ENCODE results near the gene KRT6A.

Gene KRT6A

GRCh38 chr12:52439420-52439819 is 53.6 kb downstream of the KRT6A start:
- Histone ChIP-seq H3K4me2 (ENCODE audit: low read length, poor library complexity, severe bottlenecking) (no peak overlapping the region), H2AFZ (ENCODE audit: low read depth, low read length) (no peak overlapping the region), H2BK5ac (ENCODE audit: low read depth, low read length, poor library complexity, severe bottlenecking) (no peak overlapping the region), H3K36me3 (ENCODE audit: control insufficient read depth in 1 of 2, insufficient read depth in 2 of 2, low read depth in 1 of 2, low read length in 2 of 2) (no peaks in the 10 kb centered on the region), H4K8ac (ENCODE audit: low read length) (no peak overlapping the region), H3K27ac (ENCODE audit: low read length, poor library complexity, severe bottlenecking) (no peak overlapping the region), H3K9me3 (ENCODE audit: control insufficient read depth, low read length) (no peaks in the 10 kb centered on the region), H2BK12ac (ENCODE audit: low read length in 2 of 2) (no peak overlapping the region), H3K27me3 (ENCODE audit: control insufficient read depth in 1 of 2, insufficient read depth in 1 of 2, low read length in 2 of 2) (peaks cover 14 to 27% of the 10 kb centered on the region in 2 experiments), H3K4ac (ENCODE audit: low read depth in 1 of 2, low read length in 2 of 2) (no peak overlapping the region), H2BK15ac (ENCODE audit: low read depth, poor library complexity, severe bottlenecking) (no peak overlapping the region), H2AK5ac (ENCODE audit: low read length, severe bottlenecking) (no peak overlapping the region), H3K18ac (ENCODE audit: low read depth in 1 of 2, low read length in 2 of 2) (no peak overlapping the region), H3K4me3 (ENCODE audit: insufficient read depth in 1 of 2, low read depth in 1 of 2, low read length in 2 of 2) (no peak overlapping the region), H2BK120ac (ENCODE audit: low read depth, low read length) (no peak overlapping the region), H4K91ac (ENCODE audit: low read length) (no peak overlapping the region), H3K23ac (ENCODE audit: low read length in 2 of 2) (no peak overlapping the region), H3K14ac (ENCODE audit: low read length in 2 of 2) (no peak overlapping the region), H3K9ac (ENCODE audit: low read length) (no peak overlapping the region), H3K4me1 (ENCODE audit: control insufficient read depth, insufficient read depth, low read depth, low read length) (no peaks in the 10 kb centered on the region), H3K79me1 (replicated peaks; ENCODE audit: low read length, poor library complexity, severe bottlenecking) (no peaks in the 10 kb centered on the region)
- WGBS, result 70% methylated on average over 8 of the region's 8 CpGs
- no peak for DNase-seq

- Histone ChIP-seq H3K9me3 (ENCODE audit: control insufficient read depth, low read length) (no peaks in the 10 kb centered on the region), H2BK120ac (ENCODE audit: low read depth, low read length) (no peak overlapping the region), H4K91ac (ENCODE audit: low read length) (no peak overlapping the region), H2AK5ac (ENCODE audit: low read length, severe bottlenecking) (no peak overlapping the region), H4K8ac (ENCODE audit: low read length) (no peak overlapping the region), H2BK5ac (ENCODE audit: low read depth, low read length, poor library complexity, severe bottlenecking) (no peak overlapping the region), H3K4me1 (ENCODE audit: control insufficient read depth, insufficient read depth, low read depth, low read length) (no peaks in the 10 kb centered on the region), H2BK12ac (ENCODE audit: low read length in 2 of 2) (no peak overlapping the region), H3K27ac (ENCODE audit: low read length, poor library complexity, severe bottlenecking) (no peak overlapping the region), H3K4me2 (ENCODE audit: low read length, poor library complexity, severe bottlenecking) (no peak overlapping the region), H3K14ac (ENCODE audit: low read length in 2 of 2) (no peak overlapping the region), H3K4me3 (ENCODE audit: insufficient read depth in 1 of 2, low read depth in 1 of 2, low read length in 2 of 2) (peak overlapping the region in 1 of 2 experiments; percentile 5), H3K23ac (ENCODE audit: low read length in 2 of 2) (no peak overlapping the region), H3K9ac (ENCODE audit: low read length) (no peak overlapping the region), H3K36me3 (ENCODE audit: control insufficient read depth in 1 of 2, insufficient read depth in 2 of 2, low read depth in 1 of 2, low read length in 2 of 2) (no peaks in the 10 kb centered on the region), H3K18ac (ENCODE audit: low read depth in 1 of 2, low read length in 2 of 2) (no peak overlapping the region), H3K27me3 (ENCODE audit: control insufficient read depth in 1 of 2, insufficient read depth in 1 of 2, low read length in 2 of 2) (peaks cover 12 to 27% of the 10 kb centered on the region in 2 experiments), H2AFZ (ENCODE audit: low read depth, low read length) (no peak overlapping the region), H2BK15ac (ENCODE audit: low read depth, poor library complexity, severe bottlenecking) (no peak overlapping the region), H3K4ac (ENCODE audit: low read depth in 1 of 2, low read length in 2 of 2) (no peak overlapping the region), H3K79me1 (replicated peaks; ENCODE audit: low read length, poor library complexity, severe bottlenecking) (no peaks in the 10 kb centered on the region)
- no peak for DNase-seq
- WGBS, result 83% methylated on average over 8 of the region's 8 CpGs
Measured at GRCh38 chr12:52438305-52439301, 54.5 kb downstream of the KRT6A start.

GRCh38 chr12:52437508-52437907 is 55.5 kb downstream of the KRT6A start:
- Histone ChIP-seq H2BK15ac (ENCODE audit: low read depth, poor library complexity, severe bottlenecking) (no peak overlapping the region), H3K36me3 (ENCODE audit: control insufficient read depth in 1 of 2, insufficient read depth in 2 of 2, low read depth in 1 of 2, low read length in 2 of 2) (no peaks in the 10 kb centered on the region), H3K4me2 (ENCODE audit: low read length, poor library complexity, severe bottlenecking) (no peak overlapping the region), H2AK5ac (ENCODE audit: low read length, severe bottlenecking) (no peak overlapping the region), H3K4ac (ENCODE audit: low read depth in 1 of 2, low read length in 2 of 2) (no peak overlapping the region), H3K9ac (ENCODE audit: low read length) (no peak overlapping the region), H2BK5ac (ENCODE audit: low read depth, low read length, poor library complexity, severe bottlenecking) (no peak overlapping the region), H4K91ac (ENCODE audit: low read length) (no peak overlapping the region), H2AFZ (ENCODE audit: low read depth, low read length) (no peak overlapping the region), H3K18ac (ENCODE audit: low read depth in 1 of 2, low read length in 2 of 2) (no peak overlapping the region), H2BK120ac (ENCODE audit: low read depth, low read length) (no peak overlapping the region), H3K14ac (ENCODE audit: low read length in 2 of 2) (no peak overlapping the region), H3K27ac (ENCODE audit: low read length, poor library complexity, severe bottlenecking) (no peak overlapping the region), H4K8ac (ENCODE audit: low read length) (no peak overlapping the region), H3K23ac (ENCODE audit: low read length in 2 of 2) (no peak overlapping the region), H3K4me1 (ENCODE audit: control insufficient read depth, insufficient read depth, low read depth, low read length) (no peaks in the 10 kb centered on the region), H2BK12ac (ENCODE audit: low read length in 2 of 2) (no peak overlapping the region), H3K27me3 (ENCODE audit: control insufficient read depth in 1 of 2, insufficient read depth in 1 of 2, low read length in 2 of 2) (peaks cover 23 to 27% of the 10 kb centered on the region in 2 experiments), H3K9me3 (ENCODE audit: control insufficient read depth, low read length) (no peaks in the 10 kb centered on the region), H3K4me3 (ENCODE audit: insufficient read depth in 1 of 2, low read depth in 1 of 2, low read length in 2 of 2) (no peak overlapping the region), H3K79me1 (replicated peaks; ENCODE audit: low read length, poor library complexity, severe bottlenecking) (no peaks in the 10 kb centered on the region)
- 74% methylated on average over 6 of the region's 9 CpGs for WGBS
- DNase-seq, result no peak

Measured in mesenchymal stem cell (in vitro differentiated cells and primary cell).